ENCODE results near the gene DLG3.

DNA sequence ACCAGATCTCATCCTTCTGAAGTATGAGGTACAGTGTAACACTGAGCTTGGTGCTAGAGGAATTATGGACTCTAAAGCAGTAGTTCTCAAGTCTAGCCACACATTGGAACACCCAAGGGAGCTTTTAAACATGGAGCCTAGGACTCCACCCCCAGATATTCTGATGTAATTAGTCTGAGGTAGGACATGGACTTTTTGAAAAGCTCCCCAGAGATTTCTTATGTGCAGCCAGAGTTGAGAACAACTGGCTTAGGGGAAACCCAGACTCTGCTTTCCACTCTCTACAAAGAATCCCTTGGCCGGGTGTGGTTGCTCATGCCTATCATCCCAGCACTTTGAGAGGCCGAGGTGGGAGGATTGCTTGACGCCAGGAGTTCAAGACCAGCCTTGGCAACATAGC, 33.2 kb upstream of the DLG3 start:
- TF ChIP-seq GATA3 (IDR thresholded peaks at IDR 0.05; ENCODE audit: low read depth, low read length) (no peak), GATA2 (IDR thresholded peaks at IDR 0.05; ENCODE audit: low read depth, low read length) (no peak)
